HCT116 (cell line): Measurements from ENCODE around the gene ITPKB. TPM values are rescaled to one million over a fixed set of nuclear protein-coding genes. Genes with fewer than 3 reads are reported as not detected.

Experiments used
- ATAC-seq: fragments of 200-7000 bp; cut with Tn5 transposase; 2 replicates; pipeline ENCODE4 v1.9.1; 2020; ENCODE audit warnings: mild to moderate bottlenecking, moderate library complexity
- BruUV-seq: library from RNA; stranded (reverse); fragments of 400-500 nt; replicated peaks from 2 replicates; lab custom pipeline; 2021; lab: Mats Ljungman, UMichigan
- CTCF ChIA-PET: fragments of 300-600 bp; sonication (Branson Sonifier 250); formaldehyde crosslinking; loops from one replicate; lab custom pipeline; 2021; ENCODE audit warnings: antibody characterized with exemption; lab: Charles Lee
- POLR2A ChIA-PET: fragments of 300-600, 350-600 bp; sonication (Branson Sonifier 250); formaldehyde crosslinking; loops from one replicate; lab custom pipeline; 2021; ENCODE audit warnings: antibody characterized with exemption; lab: Charles Lee
- RAD21 ChIA-PET, 2 experiments: fragments of 300-600 bp; sonication (Branson Sonifier 250); formaldehyde crosslinking; loops; one replicate each; lab custom pipeline; 2023; ENCODE audit warnings: low total read pairs in 2 of 2; ENCODE audit not compliant: uncharacterized antibody in 2 of 2, unreplicated experiment in 2 of 2, low non-redundant PET in 1 of 2; lab: Charles Lee
- DNase-seq: peaks from one replicate; pipeline ENCODE4 v3.0.0-alpha.2; 2010; ENCODE audit warnings: low read depth, low spot score
- H2AFZ ChIP-seq: fragments of 200-600 bp; shearing (Covaris generic), sonication (generic); 2 replicates; pipeline ENCODE4 v1.6.1; 2017; ENCODE audit warnings: low read depth, mixed run types, mixed read lengths, antibody characterized with exemption, low read length; ENCODE audit not compliant: poor library complexity, severe bottlenecking
- H3K27ac ChIP-seq: 2 replicates; pipeline ENCODE4 v1.5.1; 2012; ENCODE audit warnings: low read depth, low read length
- H3K27me3 ChIP-seq: fragments of 200-600 bp; sonication (generic); 2 replicates; pipeline ENCODE4 v1.6.1; 2016; ENCODE audit warnings: mixed run types, low read length, mixed read lengths; ENCODE audit not compliant: insufficient read depth
- H3K36me3 ChIP-seq, 2 experiments: fragments of 200-500 bp in 1 of 2; fragments of 200-600 bp in 1 of 2; sonication (Bioruptor generic) in 1 of 2; sonication (generic) in 1 of 2; 2 replicates each; pipeline versions ENCODE4 v1.5.1 to v1.6.1; 2014 to 2016; ENCODE audit warnings: low read length in 2 of 2, inconsistent platforms in 1 of 2, mixed read lengths in 1 of 2, mixed run types in 1 of 2; ENCODE audit not compliant: insufficient read depth in 2 of 2, control insufficient read depth in 1 of 2
- H3K4me1 ChIP-seq, 2 experiments: fragments of 200-600 bp in 1 of 2; sonication (generic) in 1 of 2; 2 replicates each; pipeline versions ENCODE4 v1.5.1 to v1.6.1; 2012 to 2017; ENCODE audit warnings: low read length in 2 of 2, inconsistent platforms in 1 of 2, mild to moderate bottlenecking in 1 of 2, mixed read lengths in 1 of 2, mixed run types in 1 of 2, moderate library complexity in 1 of 2; ENCODE audit not compliant: insufficient read depth in 2 of 2, control insufficient read depth in 1 of 2
- H3K4me2 ChIP-seq: fragments of 200-600 bp; sonication (generic); 2 replicates; pipeline ENCODE4 v1.6.1; 2017; ENCODE audit warnings: mixed run types, low read length, mixed read lengths
- H3K4me3 ChIP-seq, 2 experiments: fragments of 200-600 bp in 1 of 2; sonication (generic) in 1 of 2; replicated peaks in 1 of 2; 2 replicates each; pipeline ENCODE4 v1.5.1; 2011 to 2016; ENCODE audit warnings: low read length in 2 of 2, control low read depth in 1 of 2, low read depth in 1 of 2, mild to moderate bottlenecking in 1 of 2, mixed read lengths in 1 of 2, mixed run types in 1 of 2
- H3K79me2 ChIP-seq: fragments of 200-600 bp; sonication (generic); 2 replicates; pipeline ENCODE4 v1.6.1; 2017; ENCODE audit warnings: mild to moderate bottlenecking, mixed run types, low read length, moderate library complexity, mixed read lengths; ENCODE audit not compliant: insufficient read depth
- H3K9ac ChIP-seq: fragments of 200-600 bp; sonication (generic); 2 replicates; pipeline ENCODE4 v1.6.1; 2016; ENCODE audit warnings: low read length, mixed read lengths
- H3K9me2 ChIP-seq: fragments of 200-600 bp; sonication (generic), shearing (Covaris generic); 2 replicates; pipeline ENCODE4 v1.6.1; 2017; ENCODE audit warnings: mixed run types, mild to moderate bottlenecking, moderate library complexity; ENCODE audit not compliant: insufficient read depth
- H3K9me3 ChIP-seq, 2 experiments: fragments of 200-500 bp in 1 of 2; fragments of 200-600 bp in 1 of 2; sonication (Bioruptor generic) in 1 of 2; sonication (generic) in 1 of 2; 2 replicates each; pipeline ENCODE4 v1.6.1; 2014 to 2017; ENCODE audit warnings: low read length in 2 of 2, mixed read lengths in 2 of 2, inconsistent platforms in 1 of 2, low read depth in 1 of 2, mild to moderate bottlenecking in 1 of 2, mixed run types in 1 of 2, moderate library complexity in 1 of 2; ENCODE audit not compliant: control insufficient read depth in 1 of 2, insufficient read depth in 1 of 2
- H4K20me1 ChIP-seq: fragments of 200-600 bp; sonication (generic), shearing (Covaris generic); 2 replicates; pipeline ENCODE4 v1.6.1; 2017; ENCODE audit warnings: mixed run types, mild to moderate bottlenecking, moderate library complexity; ENCODE audit not compliant: insufficient read depth
- CBX3 ChIP-seq: IDR thresholded peaks from 2 replicates; pipeline ENCODE4 v1.6.1; 2012; ENCODE audit warnings: low read depth
- CEBPB ChIP-seq: IDR thresholded peaks from 2 replicates; pipeline ENCODE4 v1.6.1; 2012; ENCODE audit warnings: low read depth
- CTCF ChIP-seq, 3 experiments: fragments of 200-600 bp in 1 of 3; sonication (generic) in 1 of 3; IDR thresholded peaks in 2 of 3; conservative IDR thresholded peaks in 1 of 3; 2 replicates each; pipeline ENCODE4 v1.5.1; 2012 to 2017; ENCODE audit warnings: low read depth in 2 of 3, low read length in 2 of 3, antibody characterized with exemption in 1 of 3, borderline replicate concordance in 1 of 3, control low read depth in 1 of 3, mild to moderate bottlenecking in 1 of 3, mixed read lengths in 1 of 3, mixed run types in 1 of 3, moderate library complexity in 1 of 3; ENCODE audit not compliant: insufficient read depth in 1 of 3
- EGR1 ChIP-seq: IDR thresholded peaks from 2 replicates; pipeline ENCODE4 v1.6.1; 2012; ENCODE audit warnings: low read depth
- ELF1 ChIP-seq: IDR thresholded peaks from 2 replicates; pipeline ENCODE4 v1.6.1; 2012; ENCODE audit warnings: low read depth, borderline replicate concordance
- EZH2 ChIP-seq: fragments of 200-600 bp; sonication (generic); IDR thresholded peaks from 2 replicates; pipeline ENCODE4 v1.6.1; 2017; ENCODE audit warnings: antibody characterized with exemption, mixed run types
- EZH2phosphoT487 ChIP-seq: fragments of 200-600 bp; IDR thresholded peaks from 2 replicates; pipeline ENCODE4 v1.6.1; 2018; ENCODE audit warnings: antibody characterized with exemption, borderline replicate concordance
- FOSL1 ChIP-seq: IDR thresholded peaks from 2 replicates; pipeline ENCODE4 v1.6.1; 2012; ENCODE audit warnings: low read depth
- POLR2A ChIP-seq: IDR thresholded peaks from 2 replicates; pipeline ENCODE4 v1.7.0; 2011; ENCODE audit warnings: borderline replicate concordance; ENCODE audit not compliant: insufficient read depth, insufficient read length; ENCODE audit errors: extremely low read depth
- POLR2AphosphoS5 ChIP-seq: IDR thresholded peaks from 2 replicates; pipeline ENCODE4 v1.6.1; 2011; ENCODE audit warnings: mild to moderate bottlenecking, low read depth, low read length, moderate library complexity
- SIN3A ChIP-seq: IDR thresholded peaks from 2 replicates; pipeline ENCODE4 v1.6.1; 2012; ENCODE audit warnings: low read depth
- SP1 ChIP-seq: IDR thresholded peaks from 2 replicates; pipeline ENCODE4 v1.6.1; 2012; ENCODE audit warnings: low read depth
- TCF7L2 ChIP-seq: IDR thresholded peaks from 2 replicates; pipeline ENCODE4 v1.7.0; 2011; ENCODE audit warnings: borderline replicate concordance, inconsistent platforms; ENCODE audit not compliant: insufficient read depth, insufficient read length; ENCODE audit errors: extremely low read depth
- YY1 ChIP-seq: IDR thresholded peaks from 2 replicates; pipeline ENCODE4 v1.6.1; 2011; ENCODE audit warnings: low read length, low read depth, moderate library complexity, mild to moderate bottlenecking; ENCODE audit not compliant: insufficient replicate concordance; ENCODE audit errors: extremely low read depth
- ZBTB33 ChIP-seq: IDR thresholded peaks from 2 replicates; pipeline ENCODE4 v1.6.1; 2011; ENCODE audit warnings: mild to moderate bottlenecking, low read length, moderate library complexity; ENCODE audit not compliant: insufficient replicate concordance; ENCODE audit errors: extremely low read depth
- ZFX ChIP-seq: fragments of 450-650 bp; IDR thresholded peaks from 2 replicates; pipeline ENCODE4 v1.6.1; 2017
- ZNF274 ChIP-seq: fragments of 200-500 bp; sonication (Bioruptor generic); IDR thresholded peaks from 2 replicates; pipeline ENCODE4 v1.6.1; 2014; ENCODE audit warnings: mild to moderate bottlenecking, low read depth, low read length, inconsistent platforms
- intact Hi-C: fragments of 100-400 bp; cut with micrococcal nuclease; formaldehyde crosslinking; loops from 2 replicates; pipeline ENCODE4 v1.10.0; 2022
- total RNA-seq: library from RNA; stranded (reverse); gene quantifications from one replicate; pipeline ENCODE4 v1.2.1, GENCODE V29; 2021; ENCODE audit not compliant: unreplicated experiment

Gene ITPKB
- total RNA-seq, 1 experiment from 2014 or later = 4.4 TPM

GRCh38 chr1:226602186-226603021 lies 136.7 kb downstream of the ITPKB start:
- Histone ChIP-seq H3K4me1 (peaks cover 0 to 3% of the 10 kb centered on the region in 2 experiments; a peak in 1 of 4 replicates), H3K4me2 (no peak overlapping the region), H3K36me3 (no peaks in the 10 kb centered on the region), H3K79me2 (no peaks in the 10 kb centered on the region), H3K9me2 (no peaks in the 10 kb centered on the region), H3K9me3 (no peaks in the 10 kb centered on the region), H3K27me3 (0 out of 2 replicates have a peak, but pooled peaks cover 8% of the 10 kb centered on the region), H3K9ac (no peak overlapping the region), H4K20me1 (no peaks in the 10 kb centered on the region), H3K4me3 (no peak overlapping the region), H3K27ac (no peak overlapping the region), H2AFZ (no peak overlapping the region)
- CTCF ChIA-PET = interaction anchor here (1.0 kb wide), 1 partner anchor 55 kb away, joined by 3 read pairs; no protein-coding TSS in a partner anchor
- no TSS peak for BruUV-seq
- POLR2A ChIA-PET = no interaction called here
- DNase-seq = no peak
- RAD21 ChIA-PET = no interaction called here
- intact Hi-C loops = no loop called here
- ATAC-seq = no peak
- no peak for TF ChIP-seq POLR2AphosphoS5
- no peak for TF ChIP-seq ZFX
- TF ChIP-seq ZBTB33 = no peak
- no peak for TF ChIP-seq EZH2
- TF ChIP-seq SP1 = no peak
- no peak for TF ChIP-seq TCF7L2
- no peak for TF ChIP-seq POLR2A
- no peak for TF ChIP-seq CEBPB
- TF ChIP-seq CTCF (IDR thresholded peaks at IDR 0.05 in 2 of 3, conservative IDR thresholded peaks at IDR 0.05 in 1 of 3; ENCODE audit: borderline replicate concordance in 1 of 3, insufficient read depth in 1 of 3, low read depth in 2 of 3, low read length in 2 of 3) = no peak
- TF ChIP-seq ELF1 = no peak
- TF ChIP-seq ZNF274 = no peak
- TF ChIP-seq SIN3A = no peak
- no peak for TF ChIP-seq FOSL1
- no peak for TF ChIP-seq CBX3
- no peak for TF ChIP-seq EGR1
- no peak for TF ChIP-seq YY1
- no peak for TF ChIP-seq EZH2phosphoT487
